ENCODE results near the gene CSTB.
"Not testable (repeated sequence)": the region's sequence is repeated elsewhere in the genome, so short reads cannot be mapped to it uniquely, and the experiment has no call there.

CSTB gene, protein sequence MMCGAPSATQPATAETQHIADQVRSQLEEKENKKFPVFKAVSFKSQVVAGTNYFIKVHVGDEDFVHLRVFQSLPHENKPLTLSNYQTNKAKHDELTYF

DNA sequence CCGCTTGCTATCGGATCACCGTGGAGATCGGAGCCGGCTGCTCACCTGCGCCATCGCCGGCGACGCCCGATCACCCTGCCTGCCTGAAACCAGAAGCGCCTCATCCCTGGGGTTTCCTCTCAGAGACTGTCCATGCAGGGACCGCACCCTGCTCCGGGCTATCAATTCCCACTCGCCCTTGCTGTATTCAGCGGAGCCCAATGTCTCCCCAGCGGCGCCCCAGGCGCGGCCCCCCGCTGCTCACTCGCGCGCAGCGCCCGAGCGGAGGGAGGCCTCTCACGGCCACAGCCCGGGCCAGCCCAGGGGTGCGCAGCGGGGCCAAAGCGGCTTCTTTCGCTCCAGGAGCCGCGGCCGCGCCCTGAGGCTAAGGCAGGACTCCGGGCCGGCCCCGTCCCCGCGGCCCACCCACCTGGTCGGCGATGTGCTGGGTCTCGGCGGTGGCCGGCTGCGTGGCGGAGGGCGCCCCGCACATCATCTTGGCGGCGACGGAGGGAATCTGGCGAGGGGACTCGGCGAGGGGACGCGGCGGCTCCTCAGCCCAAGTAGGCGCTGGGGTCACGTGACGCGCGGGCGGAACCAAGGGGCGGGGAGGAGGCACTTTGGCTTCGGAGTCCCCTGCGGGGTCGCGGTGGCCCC is at the start of gene CSTB:
Gene CSTB, minus strand, starts transcription at position 514 of the 636 bp plus-strand sequence. Its CDS starts 39 bp downstream, at position 475.
- DNase-seq = peak; percentile 72

DNA sequence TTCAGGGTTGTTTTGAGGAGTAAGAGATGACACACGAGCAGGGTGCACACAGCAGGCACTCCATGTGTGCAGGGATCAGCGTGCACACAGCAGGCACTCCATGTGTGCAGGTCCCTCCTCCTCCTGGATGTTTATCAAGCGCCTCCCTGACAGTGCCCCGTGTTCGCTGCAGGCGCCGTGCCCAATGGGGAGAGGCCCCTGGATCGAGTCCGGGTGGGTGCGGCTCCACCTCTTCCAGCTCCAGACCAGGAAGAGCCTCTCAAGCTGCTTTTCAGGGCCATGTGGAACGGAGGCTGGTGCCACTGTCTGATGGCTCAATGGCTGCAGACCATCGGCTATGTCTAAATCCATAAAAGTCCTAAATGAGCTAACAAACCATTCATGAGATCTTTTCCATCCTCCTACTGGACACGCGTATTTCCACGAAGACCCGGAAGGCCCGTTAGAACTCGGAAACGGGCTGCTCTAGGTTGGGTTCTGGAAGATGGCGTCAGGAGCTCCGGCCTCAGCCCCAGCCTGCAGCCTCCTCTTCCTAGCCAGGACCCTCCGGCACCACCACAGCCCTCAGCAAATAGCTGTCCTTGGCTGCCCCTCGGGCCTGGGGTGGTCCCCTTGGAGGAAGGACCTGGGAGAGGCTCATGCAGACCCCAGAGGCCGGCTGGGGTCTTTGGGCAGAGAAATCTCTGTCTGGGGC is 49.3 kb upstream of the CSTB start:
- DNase-seq = no peak

DNA sequence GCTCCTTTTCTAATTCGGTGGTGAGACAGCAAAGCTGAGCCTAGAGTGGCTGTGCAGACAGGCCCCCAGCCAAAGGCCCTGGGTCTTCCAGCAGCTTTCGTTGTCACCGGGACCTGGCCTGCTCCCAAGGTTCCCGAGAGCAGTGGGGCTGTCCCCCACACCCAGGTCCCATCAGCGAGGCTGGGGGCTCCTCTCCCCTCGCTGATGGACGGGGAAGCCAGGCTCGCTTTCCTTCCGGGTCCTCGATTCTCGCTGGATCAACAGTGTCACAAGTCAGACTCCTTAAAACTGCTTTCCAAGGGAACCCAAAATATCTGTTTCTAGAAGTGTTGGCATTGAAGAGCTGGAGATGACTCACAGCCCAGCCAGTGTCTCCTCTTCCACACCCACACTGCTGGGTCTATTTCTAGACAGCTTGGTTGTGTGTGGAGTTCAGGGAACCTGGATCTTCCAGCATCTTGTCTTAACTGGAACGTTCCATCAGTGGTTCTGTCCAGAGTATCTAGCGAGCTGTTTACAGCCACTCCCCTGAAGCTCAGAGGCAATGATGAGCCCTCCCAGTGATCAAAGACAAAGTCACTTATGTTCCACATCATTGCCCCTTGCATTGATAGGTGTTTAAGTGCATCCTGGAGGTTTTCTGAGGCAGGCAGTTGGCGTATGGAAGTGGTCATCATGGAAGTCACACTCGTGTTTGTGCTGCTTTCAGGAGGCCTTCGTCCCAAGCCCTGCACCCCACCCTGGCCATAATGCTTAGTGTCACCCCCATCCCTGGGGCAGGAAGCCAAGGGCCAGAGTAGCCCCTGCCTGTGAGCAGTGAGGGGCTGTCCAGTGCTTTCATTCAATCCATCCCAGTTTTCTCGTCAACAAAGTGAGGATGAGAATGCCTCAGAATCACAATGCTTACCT is 48.5 kb upstream of the CSTB start:
- DNase-seq = peak; percentile 22

DNA sequence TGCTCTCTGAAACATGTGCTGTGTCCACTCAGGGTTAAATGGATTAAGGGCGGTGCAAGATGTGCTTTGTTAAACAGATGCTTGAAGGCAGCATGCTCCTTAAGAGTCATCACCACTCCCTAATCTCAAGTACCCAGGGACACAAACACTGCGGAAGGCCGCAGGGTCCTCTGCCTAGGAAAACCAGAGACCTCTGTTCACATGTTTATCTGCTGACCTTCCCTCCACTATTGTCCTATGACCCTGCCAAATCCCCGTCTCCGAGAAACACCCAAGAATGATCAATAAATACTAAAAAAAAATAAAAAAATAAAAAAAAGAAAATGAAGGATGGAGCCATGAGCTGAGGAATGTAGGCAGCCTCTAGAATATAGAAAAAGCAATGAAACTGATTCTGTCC is 46.6 kb upstream of the CSTB start:
- DNase-seq = not testable (repeated sequence)

DNA sequence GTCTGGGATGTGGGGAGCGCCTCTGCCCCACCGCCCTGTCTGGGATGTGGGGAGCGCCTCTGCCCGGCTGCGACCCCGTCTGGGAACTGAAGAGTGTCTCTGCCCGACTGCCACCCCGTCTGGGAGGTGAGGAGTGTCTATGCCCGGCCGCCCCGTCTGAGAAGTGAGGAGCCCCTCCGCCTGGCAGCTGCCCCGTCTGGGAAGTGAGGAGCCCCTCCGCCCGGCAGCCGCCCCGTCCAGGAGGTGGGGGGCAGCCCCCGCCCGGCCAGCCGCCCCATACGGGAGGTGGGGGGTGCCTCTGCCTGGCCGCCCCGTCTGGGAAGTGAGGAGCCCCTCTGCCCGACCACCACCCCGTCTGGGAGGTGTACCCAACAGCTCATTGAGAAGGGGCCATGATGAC is 46.1 kb upstream of the CSTB start:
- not testable (repeated sequence) for DNase-seq

DNA sequence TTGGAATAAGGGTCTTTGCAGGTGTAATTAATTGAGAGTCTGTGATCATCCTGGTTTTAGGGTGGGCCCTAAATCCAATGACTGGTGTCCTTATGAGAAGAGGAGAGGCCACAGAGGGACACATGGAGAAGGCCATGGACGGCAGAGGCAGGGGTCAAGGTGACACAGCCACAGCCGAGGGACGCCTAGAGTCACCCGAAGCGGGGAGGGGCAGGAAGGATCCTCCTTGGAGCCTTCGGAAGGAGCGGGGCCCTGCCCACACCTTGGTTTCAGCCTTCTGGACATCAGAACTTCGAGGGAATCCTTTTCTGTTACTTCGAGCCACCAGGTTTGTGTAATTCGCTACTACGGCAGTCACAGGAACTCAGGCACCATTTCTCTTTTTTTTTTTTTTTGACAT is 44.4 kb upstream of the CSTB start:
- no peak for DNase-seq

DNA sequence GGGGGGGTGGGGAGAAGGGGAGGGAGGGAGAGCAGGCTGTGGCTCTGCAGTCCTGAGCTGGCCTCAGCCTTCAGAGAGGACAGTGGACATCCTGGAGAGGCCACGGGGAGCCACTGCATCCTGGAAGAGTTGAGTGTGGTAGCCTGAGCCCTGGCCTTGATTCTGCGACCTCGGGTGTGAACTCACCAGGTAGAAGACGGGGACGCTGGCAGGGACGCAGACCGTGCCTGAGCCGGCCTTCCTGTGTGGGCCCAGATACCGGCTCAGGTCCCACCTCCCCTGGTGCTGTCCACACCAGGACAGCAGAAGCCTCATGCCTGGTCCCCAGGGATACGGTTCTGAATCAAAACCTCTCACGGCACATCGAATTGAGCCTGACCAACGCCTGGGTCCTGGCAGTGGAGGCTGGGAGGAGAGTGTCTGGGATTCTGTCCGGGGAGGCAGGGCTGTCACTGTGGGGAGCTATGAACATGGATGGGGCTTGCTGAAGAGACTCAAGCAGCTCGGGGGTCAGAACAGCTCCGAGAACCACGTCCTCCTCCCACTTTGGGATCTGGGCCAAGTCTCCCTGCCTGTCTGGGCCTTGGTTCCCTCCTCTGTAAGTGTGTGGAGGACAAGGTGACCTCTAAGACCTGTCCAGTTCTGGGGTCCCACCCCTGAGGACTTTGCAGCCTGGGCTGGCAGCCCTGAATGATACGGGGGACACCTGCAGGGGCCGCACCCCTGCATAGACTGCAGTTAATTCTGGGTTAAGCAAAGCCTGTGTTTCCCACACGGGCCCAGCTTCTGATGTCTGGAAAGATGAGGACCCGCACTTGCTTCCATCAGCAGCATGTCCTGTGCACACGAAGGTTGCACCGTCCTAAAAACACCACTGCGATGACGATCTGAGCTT is 43.6 kb upstream of the CSTB start:
- no peak for DNase-seq

DNA sequence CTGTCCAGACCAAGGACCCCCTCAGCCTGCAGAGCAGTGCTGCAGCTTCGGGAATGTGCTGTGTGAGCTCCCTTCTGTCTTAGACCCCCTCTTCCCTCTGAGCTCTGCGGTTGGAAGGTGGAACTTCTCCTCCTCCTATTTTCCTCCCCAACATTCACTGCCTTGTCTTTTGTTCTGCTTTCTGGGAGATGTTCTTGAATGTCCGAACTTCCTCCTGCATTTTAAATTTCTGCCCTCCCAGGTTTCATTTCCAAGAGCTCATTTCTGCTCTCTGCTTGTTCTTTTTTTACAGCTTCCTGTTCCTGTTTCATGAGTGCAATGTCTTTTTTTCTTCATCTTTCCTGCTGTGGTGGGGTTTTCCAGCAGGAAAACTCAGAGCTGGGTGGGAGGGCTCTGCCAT is 42.6 kb upstream of the CSTB start:
- no peak for DNase-seq

DNA sequence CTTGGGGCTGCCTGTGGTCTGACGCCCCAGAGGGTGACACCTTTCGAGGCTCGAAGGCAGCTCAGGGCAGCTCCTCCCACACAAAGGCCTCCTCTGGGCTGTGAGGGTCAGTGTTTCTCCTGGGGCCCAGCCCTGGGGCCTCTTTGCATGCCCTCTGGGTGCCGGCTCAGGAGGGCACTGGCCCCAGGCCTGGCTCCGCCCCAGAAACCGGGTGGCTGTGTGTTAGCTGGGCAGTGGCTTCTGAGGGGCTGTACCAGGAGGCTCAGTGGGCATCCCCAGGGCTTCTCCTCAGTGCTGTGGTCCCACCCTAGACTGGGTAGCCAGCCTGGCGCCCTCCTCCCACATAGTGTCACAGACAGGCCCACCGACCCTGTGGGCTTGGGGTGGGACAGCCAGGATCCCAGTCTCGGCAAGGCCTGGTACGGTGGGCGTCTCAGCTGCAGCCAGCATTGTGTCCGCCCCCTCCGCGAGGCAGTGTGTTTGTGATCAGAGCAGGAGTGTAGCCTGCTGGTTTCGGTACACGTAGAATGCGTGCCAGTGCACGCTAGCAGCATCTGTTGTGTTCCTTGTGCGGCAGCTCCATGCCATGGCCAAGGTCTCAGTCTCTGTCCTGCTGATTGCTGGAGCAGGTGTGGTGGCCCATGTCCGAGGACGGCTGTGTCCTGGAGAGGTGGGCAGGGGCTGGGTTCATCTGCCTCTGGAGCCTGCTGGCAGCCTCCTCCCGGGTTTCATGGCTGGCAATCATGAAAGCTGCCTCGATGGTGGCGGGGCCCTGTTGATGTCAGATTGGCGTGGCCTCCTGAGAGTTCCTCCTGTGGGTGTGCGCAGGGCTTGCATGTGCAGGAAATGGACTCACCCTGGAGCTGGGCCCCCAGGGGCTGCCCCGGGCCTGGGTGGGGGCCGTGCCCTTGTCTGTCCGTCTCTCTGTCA is 41.3 kb upstream of the CSTB start:
- DNase-seq = no peak

DNA sequence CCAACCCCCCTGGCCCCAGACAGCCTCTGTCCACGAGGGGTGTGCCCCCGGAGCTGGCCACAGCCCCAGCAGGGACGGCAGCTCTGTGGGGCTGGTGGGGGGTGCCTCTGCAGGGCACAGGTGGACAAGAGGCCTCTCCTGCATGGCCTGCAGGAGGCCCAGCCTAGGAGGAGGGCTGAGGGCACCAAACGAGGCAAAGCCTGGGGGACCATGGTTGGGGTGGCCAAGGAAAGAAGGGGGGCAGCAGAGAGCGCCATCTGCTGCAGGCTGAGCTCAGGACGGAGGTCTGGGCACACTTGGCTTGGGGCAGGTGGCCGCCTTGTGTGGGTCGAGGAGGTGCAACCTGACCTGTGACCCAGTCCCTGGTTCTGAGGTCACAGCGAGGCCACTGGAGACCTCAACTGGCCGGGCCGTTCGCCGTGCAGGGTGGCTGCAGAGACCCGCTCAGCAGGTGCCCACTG is 40.5 kb upstream of the CSTB start:
- DNase-seq = no peak

DNA sequence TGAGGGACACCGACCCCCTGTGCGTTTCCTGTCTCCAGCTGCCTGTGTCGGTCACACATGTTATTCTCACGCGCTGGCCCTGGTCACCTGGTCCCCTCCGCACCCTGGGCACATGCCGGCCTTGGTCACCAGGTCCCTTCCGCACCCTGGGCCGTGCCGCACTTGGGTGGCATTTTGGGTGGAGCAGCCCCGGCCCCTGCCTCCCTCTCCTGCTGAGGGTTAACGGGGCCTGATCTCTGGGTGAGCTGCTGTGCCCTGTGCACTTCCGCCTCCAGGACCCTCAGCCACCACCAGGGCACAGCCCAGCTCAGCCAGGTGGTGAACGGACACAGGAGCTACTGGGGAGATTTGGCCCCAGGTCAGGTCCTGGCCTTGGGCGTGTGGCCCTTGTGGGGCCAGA is 39.9 kb upstream of the CSTB start:
- DNase-seq = no peak

DNA sequence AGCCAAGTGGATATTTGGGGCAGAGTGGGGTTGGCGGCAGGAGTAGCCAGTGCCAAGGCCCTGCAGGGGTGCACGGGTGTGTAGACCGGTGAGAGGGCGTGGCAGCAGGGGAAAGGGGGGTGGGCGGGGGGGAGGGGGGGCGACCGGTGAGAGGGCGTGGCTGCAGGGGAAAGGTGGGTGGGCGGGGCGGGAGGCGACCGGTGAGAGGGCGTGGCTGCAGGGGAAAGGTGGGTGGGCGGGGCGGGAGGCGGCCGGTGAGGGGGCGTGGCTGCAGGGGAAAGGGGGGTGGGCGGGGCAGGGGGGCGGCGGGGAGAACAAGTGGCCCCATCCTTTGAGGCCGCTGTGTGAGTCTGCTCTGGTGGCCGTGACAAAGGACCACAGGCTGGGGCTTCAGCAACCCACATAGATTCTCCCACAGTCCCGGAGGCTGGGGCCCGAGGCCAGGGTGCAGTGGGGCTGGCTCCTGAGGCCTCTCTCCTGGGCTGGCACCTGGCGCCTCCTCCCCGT is 39.1 kb upstream of the CSTB start:
- DNase-seq = no peak

DNA sequence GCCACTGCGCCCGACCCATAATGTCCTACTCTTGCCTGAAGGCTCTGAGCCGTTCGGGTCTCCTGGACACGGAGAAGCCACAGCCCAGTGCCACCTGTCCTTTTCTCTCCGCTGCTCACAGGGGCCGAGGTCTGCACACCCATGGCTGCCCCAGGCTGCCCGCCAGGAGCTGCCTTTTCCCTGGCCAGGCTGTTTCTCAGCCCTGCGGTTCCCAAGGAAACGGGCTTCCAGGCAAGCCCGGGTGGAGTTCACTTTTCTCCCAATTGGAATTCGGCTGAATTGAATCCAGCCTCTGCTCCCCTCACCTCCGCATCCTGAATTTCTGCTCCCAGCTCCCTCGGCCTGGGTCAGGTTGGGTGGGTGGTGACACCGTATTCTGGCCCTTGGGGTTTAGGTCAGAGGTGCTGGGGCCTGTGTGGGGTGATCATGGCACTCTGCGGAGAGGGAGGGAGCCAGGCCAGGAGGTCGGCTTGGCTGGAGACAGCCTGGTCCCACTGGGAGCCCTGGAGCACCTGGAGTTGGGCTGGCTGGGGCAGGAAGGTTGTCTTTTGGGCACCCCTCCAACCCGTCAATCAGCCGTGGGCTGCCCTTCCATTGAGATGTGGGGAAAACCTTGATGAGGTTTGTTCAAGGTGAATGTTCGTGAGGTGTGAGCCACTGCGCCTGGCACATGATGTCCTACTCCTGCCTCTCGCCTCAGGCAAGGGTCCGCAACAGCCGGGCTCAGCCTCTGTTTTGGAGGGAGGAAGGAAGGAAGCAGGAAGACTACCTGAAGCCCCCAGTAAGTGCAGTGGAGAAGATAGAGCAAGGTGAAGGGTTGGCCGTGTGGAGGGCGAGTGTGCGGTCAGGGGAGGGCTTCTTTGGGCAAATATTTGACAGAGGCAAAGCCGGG is 38.4 kb upstream of the CSTB start:
- no peak for DNase-seq

DNA sequence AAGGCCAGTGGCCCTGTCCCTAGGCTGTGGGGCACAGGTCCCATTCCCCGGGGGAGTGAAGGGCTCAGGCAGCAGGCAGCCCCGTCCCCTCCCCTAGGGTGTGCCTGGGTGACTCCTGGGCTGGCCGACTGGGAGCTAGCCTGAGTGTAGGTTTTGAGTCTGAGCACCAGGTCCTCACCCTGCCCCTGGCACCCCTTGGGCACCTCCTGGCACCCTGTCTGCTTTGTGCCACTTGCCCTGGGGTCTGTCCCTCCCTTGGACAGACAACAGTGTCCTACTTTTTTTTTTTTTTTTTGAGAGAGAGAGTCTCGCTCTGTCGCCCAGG is 37.5 kb upstream of the CSTB start:
- DNase-seq = no peak

DNA sequence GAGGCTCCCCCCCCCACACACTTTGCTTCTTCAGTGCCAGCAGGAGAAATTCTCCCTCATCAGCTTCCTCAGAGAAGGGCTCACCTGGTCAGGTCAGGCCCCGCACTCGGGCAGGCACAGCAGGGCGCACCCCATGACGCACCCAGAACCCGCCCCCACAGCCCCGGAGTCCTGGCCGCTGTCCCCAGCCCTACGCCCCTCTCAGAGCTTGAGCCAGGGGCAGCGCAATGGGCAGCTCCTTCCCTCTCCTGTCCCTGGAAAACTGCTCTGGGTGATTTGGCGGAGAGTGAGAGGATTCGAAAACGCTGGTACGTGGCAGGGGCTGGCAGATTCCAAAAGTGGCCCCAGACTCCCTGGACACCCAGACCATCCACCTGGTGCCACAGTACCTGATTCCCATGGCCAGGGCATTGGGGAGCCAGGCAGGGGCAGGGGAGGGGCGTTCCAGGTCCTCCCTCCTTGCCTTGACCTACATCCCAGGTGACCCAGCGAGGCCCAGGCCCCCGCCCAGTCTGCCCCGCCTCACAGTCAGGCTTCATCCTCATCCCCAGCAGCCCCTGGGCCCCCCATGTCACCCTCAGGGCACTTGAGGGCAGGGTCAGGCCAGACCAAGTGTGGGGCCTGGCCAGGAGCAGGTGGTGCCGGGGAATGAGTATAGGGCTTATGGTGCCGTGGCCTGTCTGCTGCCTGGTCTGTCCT is 37.0 kb upstream of the CSTB start:
- no peak for DNase-seq

DNA sequence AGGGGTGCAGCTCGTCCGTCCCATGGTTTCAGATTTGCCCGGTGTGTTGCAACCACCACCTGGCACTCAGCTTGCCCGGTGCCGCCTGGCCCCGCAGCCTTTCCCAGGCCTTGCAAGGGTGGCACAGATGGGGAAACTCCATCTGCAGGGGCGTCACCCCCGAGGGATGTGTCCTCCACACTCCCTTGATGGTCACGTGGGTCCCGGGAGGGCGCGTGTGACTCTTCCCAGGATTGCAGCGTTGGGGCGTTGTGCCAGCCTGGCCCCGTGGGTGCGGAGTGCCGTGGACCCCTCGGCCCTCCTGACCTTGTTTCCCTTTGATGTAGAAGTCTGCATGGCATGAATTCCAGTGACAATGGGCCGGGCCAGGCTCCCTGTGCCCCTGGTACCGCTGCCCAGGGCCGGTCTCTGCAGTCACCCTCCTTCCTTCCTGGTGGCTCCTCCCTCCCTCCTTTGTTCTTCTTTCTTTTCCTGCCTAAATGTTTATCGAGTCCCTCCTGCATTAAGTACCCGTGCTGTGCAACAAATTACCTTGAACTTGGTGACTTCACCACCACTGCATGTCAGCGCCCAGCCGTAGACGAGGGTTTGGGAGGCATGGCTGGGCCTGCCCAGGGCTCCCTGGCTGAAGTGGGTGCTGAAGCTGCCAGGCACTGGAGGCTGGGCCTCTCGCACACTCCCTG is 36.2 kb upstream of the CSTB start:
- peak; percentile 82 for DNase-seq

DNA sequence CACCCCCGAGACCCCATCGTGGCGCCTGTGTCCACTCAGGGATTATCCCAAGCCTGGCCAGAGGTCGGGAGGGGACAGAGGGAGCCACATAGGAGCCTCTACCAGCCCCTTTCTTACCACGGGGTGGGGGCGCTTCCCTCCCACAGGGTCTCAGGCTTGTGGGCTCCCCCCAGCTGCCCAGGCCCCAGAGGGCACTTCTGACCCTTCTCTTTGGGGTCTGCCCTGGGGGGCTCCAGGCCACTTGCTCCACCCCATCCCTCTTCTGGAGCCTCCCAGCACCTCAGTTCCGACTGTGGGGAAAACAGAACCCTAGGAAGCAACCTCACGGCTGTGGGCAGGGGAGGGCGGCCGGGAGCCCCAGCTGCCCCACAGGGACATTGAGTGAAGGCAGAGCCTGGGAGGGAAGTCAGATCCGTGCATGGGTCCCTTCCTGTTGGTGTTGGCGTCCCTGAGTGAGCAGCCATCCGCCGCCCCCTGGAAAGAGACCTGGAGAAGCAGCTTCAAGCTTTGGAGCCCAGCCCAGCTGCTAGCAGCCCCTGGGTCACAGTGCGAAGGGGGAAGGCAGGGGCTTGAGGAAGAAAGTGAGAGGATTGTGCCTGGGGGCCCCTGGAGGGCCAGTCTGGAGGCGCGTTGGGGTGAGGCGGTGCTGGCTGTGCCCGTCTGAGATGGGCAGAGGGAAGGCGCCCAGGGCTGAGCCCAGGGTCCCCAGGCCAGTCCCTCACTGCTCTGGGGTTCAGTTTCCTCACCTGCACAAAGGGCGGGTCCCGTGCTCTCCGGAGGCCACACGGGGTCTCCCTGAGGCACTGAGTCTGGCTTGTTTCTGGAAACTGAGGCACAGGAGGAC is 35.4 kb upstream of the CSTB start:
- DNase-seq = peak; percentile 35

Measured in NCI-H510A (cell line).